Activated T-cell treated with anti-CD3 and anti-CD28 coated beads, Interleukin-2, amount 50 U/mL, for 1 hour (primary cell): ENCODE measurements around the gene KNSTRN.

Source experiments
- DNase-seq: peaks from one replicate; pipeline ENCODE4 v3.0.0-alpha.2; 2020

The KNSTRN gene

GRCh38 chr15:40346579-40347558, 35.7 kb upstream of the KNSTRN start:
- DNase-seq = no peak

- DNase-seq = no peak
These were observed 34.7 kb upstream of the KNSTRN start for GRCh38 chr15:40347559-40348473.

GRCh38 chr15:40348474-40348870, 34.0 kb upstream of the KNSTRN start:
- no peak for DNase-seq

- DNase-seq = no peak
These were observed 33.4 kb upstream of the KNSTRN start for GRCh38 chr15:40349163-40349562.

- no peak for DNase-seq
These were observed 30.1 kb upstream of the KNSTRN start for GRCh38 chr15:40352281-40352901.

GRCh38 chr15:40353697-40354096, 28.8 kb upstream of the KNSTRN start:
- DNase-seq = no peak

- no peak for DNase-seq
These were observed 27.9 kb upstream of the KNSTRN start for GRCh38 chr15:40354408-40355171.

GRCh38 chr15:40355976-40356585, 26.4 kb upstream of the KNSTRN start:
- DNase-seq = no peak

- DNase-seq = no peak
These were observed 25.3 kb upstream of the KNSTRN start for GRCh38 chr15:40357246-40357645.

GRCh38 chr15:40357723-40358470, 24.6 kb upstream of the KNSTRN start, which contains the start of gene DISP2:
TSS of gene DISP2 (plus strand) at chr15:40358219. CDS start at chr15:40358322, 103 bp downstream.
- DNase-seq = peak; percentile 89

GRCh38 chr15:40358471-40359353, 23.8 kb upstream of the KNSTRN start:
- no peak for DNase-seq

- no peak for DNase-seq
These were observed 22.5 kb upstream of the KNSTRN start for GRCh38 chr15:40360015-40360414.

- no peak for DNase-seq
These were observed 20.9 kb upstream of the KNSTRN start for GRCh38 chr15:40361640-40362039.

GRCh38 chr15:40363611-40364010, 18.9 kb upstream of the KNSTRN start:
- DNase-seq = no peak

GRCh38 chr15:40364251-40364650, 18.3 kb upstream of the KNSTRN start:
- no peak for DNase-seq

GRCh38 chr15:40365016-40365415, 17.5 kb upstream of the KNSTRN start:
- no peak for DNase-seq

GRCh38 chr15:40365624-40366456, 16.7 kb upstream of the KNSTRN start:
- DNase-seq = no peak

- no peak for DNase-seq
These were observed 15.8 kb upstream of the KNSTRN start for GRCh38 chr15:40366457-40367370.
